HepG2 (cell line): ENCODE results near the gene IRF7. TPM values are rescaled to one million over a fixed set of nuclear protein-coding genes. Genes with fewer than 3 reads are reported as not detected.

ENCODE experiments used
- ATAC-seq: fragments of 200-7000 bp; cut with Tn5 transposase; 3 replicates; pipeline ENCODE4 v1.9.1; 2020; ENCODE audit warnings: mild to moderate bottlenecking, moderate library complexity
- BruUV-seq: library from RNA; stranded (reverse); fragments of 400-500 nt; replicated peaks from 2 replicates; lab custom pipeline; 2021; lab: Mats Ljungman, UMichigan
- CTCF ChIA-PET: fragments of 300-600 bp; formaldehyde crosslinking; extraction: SDS; loops from one replicate; lab custom pipeline; 2021; ENCODE audit warnings: low total read pairs, inconsistent platforms, low intra/inter-chr PET ratio; lab: Yijun Ruan, JAX
- POLR2A ChIA-PET: fragments of 350-600 bp; sonication (Branson Sonifier 250); formaldehyde crosslinking; loops from one replicate; lab custom pipeline; 2020; ENCODE audit warnings: antibody characterized with exemption, inconsistent platforms; lab: Yijun Ruan, JAX
- DNase-seq: peaks from one replicate; pipeline ENCODE4 v3.0.0-alpha.2; 2015; ENCODE audit warnings: low spot score
- FAIRE-seq: peaks from 3 replicates; lab custom pipeline; 2011; peaks lifted over from hg19 to GRCh38; lab: Jason Lieb, UNC
- H2AFZ ChIP-seq: one replicate; pipeline ENCODE4 v1.6.1; 2011; ENCODE audit warnings: low read length, inconsistent platforms
- H3K27ac ChIP-seq: fragments of 300-600 bp; 3 replicates; pipeline ENCODE4 v1.8.0; 2011; ENCODE audit warnings: mixed run types, mild to moderate bottlenecking, mixed read lengths, low read length, inconsistent platforms; ENCODE audit not compliant: insufficient read depth; ENCODE audit errors: extremely low read length
- H3K27me3 ChIP-seq, 2 experiments: fragments of 200-600 bp in 1 of 2; 2 replicates in 1 of 2; 3 replicates in 1 of 2; pipeline versions ENCODE4 v1.6.0 to v1.8.0; 2011; ENCODE audit warnings: low read length in 2 of 2, mild to moderate bottlenecking in 2 of 2, moderate library complexity in 2 of 2, inconsistent platforms in 1 of 2; ENCODE audit not compliant: insufficient read depth in 2 of 2, control insufficient read depth in 1 of 2
- H3K36me3 ChIP-seq, 2 experiments: fragments of 200-600 bp in 1 of 2; replicated peaks in 1 of 2; 2 replicates in 1 of 2; 3 replicates in 1 of 2; pipeline versions ENCODE4 v1.5.1 to v1.8.0; 2011; ENCODE audit warnings: low read length in 2 of 2, inconsistent platforms in 1 of 2; ENCODE audit not compliant: insufficient read depth in 2 of 2, control insufficient read depth in 1 of 2
- H3K4me1 ChIP-seq: 2 replicates; pipeline ENCODE4 v1.5.1; 2012; ENCODE audit warnings: low read length, inconsistent platforms; ENCODE audit not compliant: insufficient read depth
- H3K4me2 ChIP-seq: 2 replicates; pipeline ENCODE4 v1.6.0; 2011; ENCODE audit warnings: low read depth, low read length, inconsistent platforms
- H3K4me3 ChIP-seq, 3 experiments: fragments of 200-600 bp in 1 of 3; sonication (generic), shearing (Covaris generic) in 1 of 3; replicated peaks in 1 of 3; 2 replicates each; pipeline ENCODE4 v1.5.1; 2011 to 2016; ENCODE audit warnings: low read length in 3 of 3, inconsistent platforms in 2 of 3, low read depth in 2 of 3, mild to moderate bottlenecking in 2 of 3, control low read depth in 1 of 3, mixed read lengths in 1 of 3; ENCODE audit not compliant: insufficient read depth in 1 of 3
- H3K79me2 ChIP-seq: one replicate; pipeline ENCODE4 v1.6.1; 2011; ENCODE audit warnings: low read length, inconsistent platforms; ENCODE audit not compliant: insufficient read depth
- H3K9ac ChIP-seq: 2 replicates; pipeline ENCODE4 v1.6.0; 2011; ENCODE audit warnings: mild to moderate bottlenecking, low read depth, low read length, inconsistent platforms; ENCODE audit not compliant: insufficient read depth
- H3K9me3 ChIP-seq: 2 replicates; pipeline ENCODE4 v1.5.1; 2012; ENCODE audit warnings: mild to moderate bottlenecking, low read length
- H4K20me1 ChIP-seq: 2 replicates; pipeline ENCODE4 v1.6.0; 2011; ENCODE audit warnings: inconsistent platforms, mild to moderate bottlenecking, low read length, moderate library complexity; ENCODE audit not compliant: insufficient read depth
- CTCF ChIP-seq: sonication (generic); formaldehyde crosslinking; IDR thresholded peaks from 2 replicates; pipeline ENCODE4 v1.5.0; 2020; ENCODE audit warnings: mild to moderate bottlenecking, missing genetic modification reagents, moderate library complexity
- HDAC1 ChIP-seq: sonication (generic); formaldehyde crosslinking; IDR thresholded peaks from 2 replicates; pipeline ENCODE4 v1.5.1; 2020; ENCODE audit warnings: mild to moderate bottlenecking, missing genetic modification reagents
- KLF6 ChIP-seq: IDR thresholded peaks from 2 replicates; pipeline ENCODE4 v1.8.0; 2016; ENCODE audit warnings: missing biosample characterization, missing genetic modification reagents
- NRL ChIP-seq: sonication (generic); formaldehyde crosslinking; IDR thresholded peaks from 2 replicates; pipeline ENCODE4 v1.5.0; 2020; ENCODE audit warnings: missing genetic modification reagents, mild to moderate bottlenecking, moderate library complexity, borderline replicate concordance
- RBM22 ChIP-seq: fragments of 200-400 bp; formaldehyde crosslinking; optimal IDR thresholded peaks from 2 replicates; pipeline ENCODE3; 2017; ENCODE audit warnings: mild to moderate bottlenecking, low read length, moderate library complexity
- SOX5 ChIP-seq: IDR thresholded peaks from 2 replicates; pipeline ENCODE4 v1.6.1; 2016; ENCODE audit warnings: borderline replicate concordance
- ZBTB33 ChIP-seq: sonication (generic); formaldehyde crosslinking; IDR thresholded peaks from 2 replicates; pipeline ENCODE4 v1.4.0; 2020; ENCODE audit warnings: missing genetic modification reagents
- ZBTB38 ChIP-seq: sonication (generic); formaldehyde crosslinking; IDR thresholded peaks from 2 replicates; pipeline ENCODE4 v1.5.1; 2020; ENCODE audit warnings: mild to moderate bottlenecking, missing genetic modification reagents
- ZNF891 ChIP-seq: sonication (generic); formaldehyde crosslinking; IDR thresholded peaks from 2 replicates; pipeline ENCODE4 v1.5.0; 2020; ENCODE audit warnings: mild to moderate bottlenecking, missing genetic modification reagents
- WGBS: methylation state at CpG from one replicate; pipeline ENCODE4 v1.1.6; 2017; ENCODE audit warnings: low lambda C conversion rate; 5-methylcytosine and 5-hydroxymethylcytosine counted together
- in situ Hi-C: cut with HindIII; loops from 2 replicates; pipeline ENCODE4 v1.10.0; 2017; ENCODE audit warnings: low pct_unique_long_range_greater_than_20kb; ENCODE audit not compliant: extremely low pct_ligation_motif_present
- intact Hi-C: fragments of 100-400 bp; cut with micrococcal nuclease; formaldehyde crosslinking; loops from one replicate; pipeline ENCODE4 v1.10.0; 2022; ENCODE audit not compliant: unreplicated experiment
- polyA plus RNA-seq, 8 experiments: library from polyadenylated mRNA; depleted of rRNA in 3 of 8; stranded (reverse) in 7 of 8; unstranded in 1 of 8; fragments of >200 nt; fragmentation: Illumina TruSeq in 4 of 8; extraction: Trizol in 4 of 8; gene quantifications; 2 replicates each; pipeline versions ENCODE4 v1.2.1 to v1.2.3, GENCODE V29; 2011 to 2016; ENCODE audit warnings: low read depth in 4 of 8, missing spikeins in 1 of 8, mixed read lengths in 1 of 8; ENCODE audit not compliant: insufficient read depth in 1 of 8
- total RNA-seq, 5 experiments: library from RNA; depleted of rRNA; stranded (reverse); fragments of >200 nt; fragmentation: Illumina TruSeq; extraction: Trizol; gene quantifications; 2 replicates each; pipeline ENCODE4 v1.2.3, GENCODE V29; 2016; ENCODE audit warnings: low read depth in 1 of 5

IRF7 gene
- total and polyA plus RNA-seq, 2 of the 13 experiments (the other 11 are each of a cell fraction or from before 2014, with no cell fraction given), result not detected

DNA sequence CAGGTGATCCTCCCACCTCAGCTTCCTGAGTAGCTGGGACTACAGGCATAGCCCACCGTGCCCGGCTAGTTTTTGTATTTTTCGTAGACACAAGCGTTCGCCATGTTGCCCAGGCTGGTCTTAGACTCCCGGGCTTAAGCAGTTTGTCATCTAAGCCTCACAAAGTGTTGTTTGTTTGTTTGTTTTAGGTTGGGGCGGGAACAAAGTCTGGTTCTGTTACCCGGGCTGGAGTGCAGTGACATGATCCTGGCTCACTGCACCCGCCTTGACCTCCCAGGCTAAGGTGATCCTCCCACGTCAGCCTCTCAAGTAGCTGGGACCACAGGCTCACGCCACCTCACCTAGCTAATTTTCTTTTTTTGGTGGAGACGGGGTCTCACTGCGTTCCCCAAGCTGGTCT is 12.6 kb downstream of the IRF7 start:
- FAIRE-seq, result no peak
- ChIA-PET POLR2A (no interaction called here), CTCF (no interaction called here)
- intact Hi-C loops (no loop called here), in situ Hi-C loops (no loop called here)
- Histone ChIP-seq H3K36me3 (peaks cover 45 to 85% of the 10 kb centered on the region in 2 experiments), H3K27ac (no peak overlapping the region), H3K79me2 (no peaks in the 10 kb centered on the region), H4K20me1 (0 out of 2 replicates have a peak, but pooled peaks cover 4% of the 10 kb centered on the region), H3K27me3 (no peaks in the 10 kb centered on the region), H3K4me3 (no peak overlapping the region), H2AFZ (no peak overlapping the region), H3K4me1 (no peaks in the 10 kb centered on the region), H3K4me2 (no peak overlapping the region), H3K9me3 (no peaks in the 10 kb centered on the region), H3K9ac (no peak overlapping the region)
- BruUV-seq, result no TSS peak
- 94% methylated on average over 13 of the region's 13 CpGs for WGBS
- TF ChIP-seq HDAC1 (CRISPR knock-in tag), result no peak
- 0 out of 2 replicates have a peak, but pooled peaks have one; percentile 39 for TF ChIP-seq ZNF891 (CRISPR knock-in tag)
- 0 out of 2 replicates have a peak, but pooled peaks have one; percentile 50 for TF ChIP-seq NRL (CRISPR knock-in tag)
- DNase-seq, result no peak
- ATAC-seq, result no peak

DNA sequence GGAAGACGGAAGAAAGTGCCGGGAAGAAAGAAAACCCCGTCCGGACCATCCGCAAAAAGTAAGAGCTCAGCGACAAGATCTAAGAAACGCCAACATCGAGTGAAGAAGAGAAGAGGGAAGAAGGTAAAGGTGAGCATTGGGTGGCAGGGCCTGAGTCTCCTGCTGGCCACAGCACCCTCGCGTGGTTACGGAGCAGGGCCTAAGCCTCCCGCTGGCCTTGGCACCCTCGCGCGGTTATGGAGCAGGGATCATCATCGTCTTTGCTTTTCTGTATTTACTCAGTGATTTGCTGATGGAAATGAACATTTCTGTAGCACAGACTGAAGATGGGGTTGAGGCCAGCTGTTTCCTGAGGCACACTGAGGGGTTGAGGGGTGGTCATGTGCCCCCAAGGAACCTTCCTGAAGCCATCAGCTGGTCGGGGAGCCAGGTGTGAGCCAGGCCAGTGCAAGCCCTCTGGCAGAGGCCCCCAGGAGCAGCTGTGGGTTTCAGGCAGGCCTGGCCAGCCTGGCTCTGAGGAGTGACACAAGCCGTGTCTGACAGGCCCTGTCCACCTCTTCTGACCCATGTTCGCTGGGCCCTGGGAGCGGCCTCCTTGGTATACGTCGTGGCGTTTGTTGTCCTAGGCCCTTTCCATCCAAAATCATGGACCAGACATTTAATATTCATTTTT is 14.0 kb downstream of the IRF7 start:
- BruUV-seq, result no TSS peak
- DNase-seq, result no peak
- CTCF ChIA-PET, result no interaction called here

More for the DNA sequence above, 14.0 kb downstream of the IRF7 start:
- WGBS, result 95% methylated on average over 22 of the region's 23 CpGs
- TF ChIP-seq ZBTB33 (CRISPR knock-in tag), result peak; percentile 98
- 0 out of 2 replicates have a peak, but pooled peaks have one; percentile 11 for TF ChIP-seq CTCF (CRISPR knock-in tag)
- TF ChIP-seq RBM22, result peak; percentile 75
- 0 out of 2 replicates have a peak, but pooled peaks have one; percentile 29 for TF ChIP-seq ZBTB38 (CRISPR knock-in tag)
- no peak for TF ChIP-seq SOX5 (CRISPR knock-in tag)
- no peak for TF ChIP-seq KLF6 (CRISPR knock-in tag)
- ATAC-seq (peak; percentile 12; the same call in 2 of the 3 replicates), FAIRE-seq (no peak)
- Histone ChIP-seq H3K9ac (no peak overlapping the region), H3K36me3 (peaks cover 48 to 84% of the 10 kb centered on the region in 2 experiments), H3K9me3 (no peaks in the 10 kb centered on the region), H3K27me3 (no peaks in the 10 kb centered on the region), H3K79me2 (no peaks in the 10 kb centered on the region), H3K4me2 (no peak overlapping the region), H2AFZ (no peak overlapping the region), H4K20me1 (0 out of 2 replicates have a peak, but pooled peaks cover 4% of the 10 kb centered on the region), H3K4me3 (no peak overlapping the region), H3K27ac (no peak overlapping the region), H3K4me1 (no peaks in the 10 kb centered on the region)
- POLR2A ChIA-PET, result interaction anchor here (1.2 kb wide), 1 partner anchor 24 kb away, joined by 3 read pairs; no protein-coding TSS in a partner anchor
- in situ Hi-C loops, result no loop called here
- intact Hi-C loops, result no loop called here
